HG03060 (cell line): ENCODE measurements around the gene SEMA7A.

Experiments used
- ATAC-seq: cut with Tn5 transposase; IDR thresholded peaks from one replicate; pipeline ENCODE4 v1.9.1; 2021; ENCODE audit warnings: low read depth, moderate number of reproducible peaks; ENCODE audit not compliant: unreplicated experiment

SEMA7A gene

GRCh38 chr15:74419432-74419831 is 14.3 kb downstream of the SEMA7A start:
- ATAC-seq = no peak

- ATAC-seq = no peak
Measured at GRCh38 chr15:74418575-74419338, 15.0 kb downstream of the SEMA7A start.

GRCh38 chr15:74417670-74418069 is 16.1 kb downstream of the SEMA7A start:
- no peak for ATAC-seq

- no peak for ATAC-seq
Measured at GRCh38 chr15:74417225-74417624, 16.5 kb downstream of the SEMA7A start.

- ATAC-seq = no peak
Measured at GRCh38 chr15:74415966-74416916, 17.5 kb downstream of the SEMA7A start.

- ATAC-seq = no peak
Measured at GRCh38 chr15:74414603-74415338, 19.0 kb downstream of the SEMA7A start.

- no peak for ATAC-seq
Measured at GRCh38 chr15:74414081-74414580, 19.6 kb downstream of the SEMA7A start.

- no peak for ATAC-seq
Measured at GRCh38 chr15:74413350-74414080, 20.2 kb downstream of the SEMA7A start.

- no peak for ATAC-seq
Measured at GRCh38 chr15:74412159-74412558, 21.6 kb downstream of the SEMA7A start.

GRCh38 chr15:74411686-74412085 is 22.1 kb downstream of the SEMA7A start:
- ATAC-seq = no peak

- no peak for ATAC-seq
Measured at GRCh38 chr15:74410502-74410901, 23.3 kb downstream of the SEMA7A start.

GRCh38 chr15:74409225-74409624 is 24.5 kb downstream of the SEMA7A start:
- no peak for ATAC-seq

GRCh38 chr15:74408815-74409214 is 24.9 kb downstream of the SEMA7A start:
- ATAC-seq = no peak

- ATAC-seq = no peak
Measured at GRCh38 chr15:74408385-74408784, 25.4 kb downstream of the SEMA7A start.

- ATAC-seq = no peak
Measured at GRCh38 chr15:74406992-74407705, 26.6 kb downstream of the SEMA7A start.

GRCh38 chr15:74406517-74406916 is 27.2 kb downstream of the SEMA7A start:
- no peak for ATAC-seq

- ATAC-seq = no peak
Measured at GRCh38 chr15:74405823-74406222, 27.9 kb downstream of the SEMA7A start.

GRCh38 chr15:74403991-74404563 is 29.7 kb downstream of the SEMA7A start:
- no peak for ATAC-seq

GRCh38 chr15:74403588-74403919 is 30.2 kb downstream of the SEMA7A start:
- no peak for ATAC-seq
